ENCODE results near the gene NACC1. TPM values are rescaled to one million over a fixed set of nuclear protein-coding genes. Genes with fewer than 3 reads are reported as not detected.

Gene NACC1
- total and polyA plus RNA-seq, 2 of the 13 experiments (the other 11 are each of a cell fraction or from before 2014, with no cell fraction given) = 31.8 to 42.3 TPM

- TF ChIP-seq FLYWCH1 (CRISPR knock-in tag; IDR thresholded peaks at IDR 0.05) (no peak), ZNF12 (CRISPR knock-in tag; IDR thresholded peaks at IDR 0.05) (no peak), THAP11 (CRISPR knock-in tag; IDR thresholded peaks at IDR 0.05) (peak; percentile 89), SNAPC2 (CRISPR knock-in tag; IDR thresholded peaks at IDR 0.05) (no peak), RFXANK (CRISPR knock-in tag; IDR thresholded peaks at IDR 0.05) (no peak), TSC22D2 (CRISPR knock-in tag; IDR thresholded peaks at IDR 0.05; ENCODE audit: borderline replicate concordance) (no peak; the same call in 1 of the 2 replicates), SKI (IDR thresholded peaks at IDR 0.05; ENCODE audit: partially characterized antibody) (no peak), ZFP36L2 (CRISPR knock-in tag; IDR thresholded peaks at IDR 0.05) (no peak), MIXL1 (CRISPR knock-in tag; IDR thresholded peaks at IDR 0.05) (peak; percentile 82; the same call in 1 of the 2 replicates), ZNF282 (IDR thresholded peaks at IDR 0.05; ENCODE audit: partially characterized antibody) (no peak), SAP130 (CRISPR knock-in tag; IDR thresholded peaks at IDR 0.05; ENCODE audit: low read depth) (peak; percentile 100), MTA1 (CRISPR knock-in tag; IDR thresholded peaks at IDR 0.05; ENCODE audit: borderline replicate concordance) (peak; percentile 39; the same call in 1 of the 2 replicates), JUN (CRISPR knock-in tag; IDR thresholded peaks at IDR 0.05) (no peak), ZNF326 (CRISPR knock-in tag; IDR thresholded peaks at IDR 0.05; ENCODE audit: borderline replicate concordance) (no peak), IRF2 (CRISPR knock-in tag; IDR thresholded peaks at IDR 0.05) (peak; percentile 85), MAF1 (CRISPR knock-in tag; IDR thresholded peaks at IDR 0.05; ENCODE audit: borderline replicate concordance) (0 out of 2 replicates have a peak, but pooled peaks have one; percentile 55), ZBTB8A (CRISPR knock-in tag; IDR thresholded peaks at IDR 0.05; ENCODE audit: borderline replicate concordance, low read depth) (no peak), MBNL3 (CRISPR knock-in tag; conservative IDR thresholded peaks at IDR 0.05) (no peak), NFRKB (IDR thresholded peaks at IDR 0.05) (peak; percentile 55; the same call in 1 of the 2 replicates), HDAC1 (CRISPR knock-in tag; IDR thresholded peaks at IDR 0.05) (peak; percentile 100), ELF3 (CRISPR knock-in tag; IDR thresholded peaks at IDR 0.05) (peak; percentile 71), TCF7L2 (IDR thresholded peaks at IDR 0.05; ENCODE audit: low read depth, low read length) (no peak), FOXC1 (CRISPR knock-in tag; IDR thresholded peaks at IDR 0.05; ENCODE audit: borderline replicate concordance) (no peak), ARNT (IDR thresholded peaks at IDR 0.05) (no peak), MAZ (IDR thresholded peaks at IDR 0.05; ENCODE audit: borderline replicate concordance, low read depth, low read length) (no peak), MAZ (CRISPR knock-in tag; IDR thresholded peaks at IDR 0.05; ENCODE audit: low read depth) (peak; percentile 46; the same call in 1 of the 2 replicates), SMAD3 (CRISPR knock-in tag; IDR thresholded peaks at IDR 0.05) (peak; percentile 75), PBX3 (CRISPR knock-in tag; IDR thresholded peaks at IDR 0.05; ENCODE audit: borderline replicate concordance) (no peak)
- TF ChIP-seq, protein P1, sequence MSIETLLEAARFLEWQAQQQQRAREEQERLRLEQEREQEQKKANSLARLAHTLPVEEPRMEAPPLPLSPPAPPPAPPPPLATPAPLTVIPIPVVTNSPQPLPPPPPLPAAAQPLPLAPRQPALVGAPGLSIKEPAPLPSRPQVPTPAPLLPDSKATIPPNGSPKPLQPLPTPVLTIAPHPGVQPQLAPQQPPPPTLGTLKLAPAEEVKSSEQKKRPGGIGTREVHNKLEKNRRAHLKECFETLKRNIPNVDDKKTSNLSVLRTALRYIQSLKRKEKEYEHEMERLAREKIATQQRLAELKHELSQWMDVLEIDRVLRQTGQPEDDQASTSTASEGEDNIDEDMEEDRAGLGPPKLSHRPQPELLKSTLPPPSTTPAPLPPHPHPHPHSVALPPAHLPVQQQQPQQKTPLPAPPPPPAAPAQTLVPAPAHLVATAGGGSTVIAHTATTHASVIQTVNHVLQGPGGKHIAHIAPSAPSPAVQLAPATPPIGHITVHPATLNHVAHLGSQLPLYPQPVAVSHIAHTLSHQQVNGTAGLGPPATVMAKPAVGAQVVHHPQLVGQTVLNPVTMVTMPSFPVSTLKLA (IDR thresholded peaks at IDR 0.05) = peak; percentile 51
- TF ChIP-seq, protein P2, sequence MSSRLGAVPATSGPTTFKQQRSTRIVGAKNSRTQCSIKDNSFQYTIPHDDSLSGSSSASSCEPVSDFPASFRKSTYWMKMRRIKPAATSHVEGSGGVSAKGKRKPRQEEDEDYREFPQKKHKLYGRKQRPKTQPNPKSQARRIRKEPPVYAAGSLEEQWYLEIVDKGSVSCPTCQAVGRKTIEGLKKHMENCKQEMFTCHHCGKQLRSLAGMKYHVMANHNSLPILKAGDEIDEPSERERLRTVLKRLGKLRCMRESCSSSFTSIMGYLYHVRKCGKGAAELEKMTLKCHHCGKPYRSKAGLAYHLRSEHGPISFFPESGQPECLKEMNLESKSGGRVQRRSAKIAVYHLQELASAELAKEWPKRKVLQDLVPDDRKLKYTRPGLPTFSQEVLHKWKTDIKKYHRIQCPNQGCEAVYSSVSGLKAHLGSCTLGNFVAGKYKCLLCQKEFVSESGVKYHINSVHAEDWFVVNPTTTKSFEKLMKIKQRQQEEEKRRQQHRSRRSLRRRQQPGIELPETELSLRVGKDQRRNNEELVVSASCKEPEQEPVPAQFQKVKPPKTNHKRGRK (CRISPR knock-in tag; IDR thresholded peaks at IDR 0.05) = no peak
Measured at GRCh38 chr19:13116282-13117175, 1.5 kb upstream of the NACC1 start, which contains the start of gene TRMT1 (continued).

Data from HepG2 (cell line).